Naive B cell (primary cell): Measurements from ENCODE around the gene WASHC1. TPM values are rescaled to one million over a fixed set of nuclear protein-coding genes. Genes with fewer than 3 reads are reported as not detected.
"Not testable (repeated sequence)": the region's sequence is repeated elsewhere in the genome, so short reads cannot be mapped to it uniquely, and the experiment has no call there.

ENCODE experiments used
- ATAC-seq, 2 donors: fragments of 150-1000 bp; cut with Tn5 transposase; 2 replicates each; pipeline ENCODE4 v1.10.0; 2021; ENCODE audit warnings: low read depth in 2 of 2, mild to moderate bottlenecking in 2 of 2, moderate library complexity in 2 of 2
- DNase-seq: peaks from one replicate; pipeline ENCODE4 v3.0.0; 2022
- H3K27ac Mint-ChIP-seq, 6 donors: one replicate each; pipeline ENCODE4 v1.8.0; 2020 to 2022; ENCODE audit warnings: mild to moderate bottlenecking in 6 of 6, mixed read lengths in 6 of 6, moderate library complexity in 5 of 6, inconsistent platforms in 2 of 6
- H3K27me3 Mint-ChIP-seq, 3 donors: one replicate each; pipeline ENCODE4 v1.8.0; 2021 to 2022; ENCODE audit warnings: mixed read lengths in 3 of 3, mild to moderate bottlenecking in 1 of 3
- H3K36me3 Mint-ChIP-seq, 2 donors: one replicate each; pipeline ENCODE4 v1.8.0; 2020 to 2022; ENCODE audit warnings: mixed read lengths in 2 of 2, inconsistent platforms in 1 of 2, mild to moderate bottlenecking in 1 of 2
- H3K4me1 Mint-ChIP-seq, 3 donors: one replicate each; pipeline ENCODE4 v1.8.0; 2020 to 2022; ENCODE audit warnings: mixed read lengths in 3 of 3, inconsistent platforms in 1 of 3, mild to moderate bottlenecking in 1 of 3, moderate library complexity in 1 of 3
- H3K4me3 Mint-ChIP-seq, 8 donors: one replicate each; pipeline ENCODE4 v1.8.0; 2020 to 2022; ENCODE audit warnings: mild to moderate bottlenecking in 8 of 8, mixed read lengths in 8 of 8, moderate library complexity in 8 of 8, inconsistent platforms in 2 of 8
- H3K9me3 Mint-ChIP-seq, 7 donors: one replicate each; pipeline ENCODE4 v1.8.0; 2020 to 2022; ENCODE audit warnings: mixed read lengths in 7 of 7, mild to moderate bottlenecking in 5 of 7, inconsistent platforms in 2 of 7, moderate library complexity in 1 of 7
- polyA plus RNA-seq, 6 donors: library from polyadenylated mRNA; unstranded; fragments of 300-500 nt; fragmentation: Illumina TruSeq; gene quantifications; one replicate each; pipeline ENCODE4 v1.2.3, GENCODE V29; 2021; ENCODE audit warnings: low read depth in 6 of 6

The WASHC1 gene
- polyA plus RNA-seq, 6 donors from 2014 or later, result 0.66 to 2.9 (median 1.5) TPM

- not testable (repeated sequence) for H3K36me3 Mint-ChIP-seq, H3K4me3 Mint-ChIP-seq, H3K9me3 Mint-ChIP-seq, ATAC-seq, H3K27ac Mint-ChIP-seq, H3K4me1 Mint-ChIP-seq, DNase-seq
- H3K27me3 Mint-ChIP-seq, result peaks cover 0 to 25% (median 5%) of the 10 kb centered on the region in 3 donors
Measured at GRCh38 chr9:43636-44035, 14.4 kb upstream of the WASHC1 start.

GRCh38 chr9:43116-43515, 13.9 kb upstream of the WASHC1 start:
- H3K4me1 Mint-ChIP-seq, H3K27ac Mint-ChIP-seq, H3K9me3 Mint-ChIP-seq, ATAC-seq, H3K4me3 Mint-ChIP-seq, DNase-seq, H3K36me3 Mint-ChIP-seq: not testable (repeated sequence)
- peaks cover 0 to 25% (median 5%) of the 10 kb centered on the region in 3 donors for H3K27me3 Mint-ChIP-seq

- H3K4me1 Mint-ChIP-seq, H3K4me3 Mint-ChIP-seq, ATAC-seq, DNase-seq, H3K9me3 Mint-ChIP-seq, H3K36me3 Mint-ChIP-seq: not testable (repeated sequence)
- Mint-ChIP-seq H3K27ac (peak overlapping the region in 1 of 6 donors; percentile 77), H3K27me3 (peaks cover 0 to 25% (median 5%) of the 10 kb centered on the region in 3 donors)
Measured at GRCh38 chr9:41819-42218, 12.6 kb upstream of the WASHC1 start.

- not testable (repeated sequence) for H3K36me3 Mint-ChIP-seq, DNase-seq, H3K27ac Mint-ChIP-seq, H3K4me3 Mint-ChIP-seq, ATAC-seq, H3K4me1 Mint-ChIP-seq, H3K9me3 Mint-ChIP-seq
- H3K27me3 Mint-ChIP-seq, result peaks cover 0 to 25% (median 5%) of the 10 kb centered on the region in 3 donors
Measured at GRCh38 chr9:41261-41676, 12.0 kb upstream of the WASHC1 start.

GRCh38 chr9:32308-32707, 3.1 kb upstream of the WASHC1 start:
- not testable (repeated sequence) for ATAC-seq, H3K27me3 Mint-ChIP-seq, H3K9me3 Mint-ChIP-seq, H3K27ac Mint-ChIP-seq, H3K4me1 Mint-ChIP-seq, DNase-seq, H3K36me3 Mint-ChIP-seq, H3K4me3 Mint-ChIP-seq

GRCh38 chr9:28775-29174, 481 bp downstream of the WASHC1 start:
- ATAC-seq, H3K9me3 Mint-ChIP-seq, H3K4me1 Mint-ChIP-seq, DNase-seq, H3K27ac Mint-ChIP-seq, H3K36me3 Mint-ChIP-seq, H3K27me3 Mint-ChIP-seq: not testable (repeated sequence)
- H3K4me3 Mint-ChIP-seq, result peak overlapping the region in 2 of 8 donors; percentile 29 to 65

GRCh38 chr9:21621-22020, 7.6 kb downstream of the WASHC1 start:
- not testable (repeated sequence) for H3K4me3 Mint-ChIP-seq, H3K27ac Mint-ChIP-seq, H3K36me3 Mint-ChIP-seq, DNase-seq, H3K9me3 Mint-ChIP-seq, ATAC-seq, H3K4me1 Mint-ChIP-seq, H3K27me3 Mint-ChIP-seq

GRCh38 chr9:16875-17274, 12.4 kb downstream of the WASHC1 start:
- not testable (repeated sequence) for DNase-seq, H3K9me3 Mint-ChIP-seq, H3K4me3 Mint-ChIP-seq

GRCh38 chr9:14129-14809, 15.0 kb downstream of the WASHC1 start:
- not testable (repeated sequence) for DNase-seq, H3K9me3 Mint-ChIP-seq, H3K27me3 Mint-ChIP-seq, H3K36me3 Mint-ChIP-seq, H3K4me3 Mint-ChIP-seq, H3K4me1 Mint-ChIP-seq, H3K27ac Mint-ChIP-seq, ATAC-seq

More at GRCh38 chr9:16875-17274, 12.4 kb downstream of the WASHC1 start:
- H3K27ac Mint-ChIP-seq, ATAC-seq, H3K36me3 Mint-ChIP-seq, H3K4me1 Mint-ChIP-seq, H3K27me3 Mint-ChIP-seq: not testable (repeated sequence)

- DNase-seq, result peak; percentile 54
- not testable (repeated sequence) for H3K27me3 Mint-ChIP-seq, H3K9me3 Mint-ChIP-seq, H3K36me3 Mint-ChIP-seq, H3K27ac Mint-ChIP-seq, H3K4me1 Mint-ChIP-seq, H3K4me3 Mint-ChIP-seq
- peak in 1 of 2 donors; percentile 18 for ATAC-seq
Measured at GRCh38 chr9:11206-11605, 18.1 kb downstream of the WASHC1 start.

- H3K4me1 Mint-ChIP-seq, H3K27me3 Mint-ChIP-seq, H3K9me3 Mint-ChIP-seq, H3K36me3 Mint-ChIP-seq, H3K27ac Mint-ChIP-seq, DNase-seq: not testable (repeated sequence)
- peak overlapping the region in 1 of 8 donors; percentile 43 for H3K4me3 Mint-ChIP-seq
- peak in 1 of 2 donors; percentile 46 for ATAC-seq
Measured at GRCh38 chr9:10653-11053, 18.6 kb downstream of the WASHC1 start.

- DNase-seq, H3K4me3 Mint-ChIP-seq, H3K9me3 Mint-ChIP-seq, H3K27ac Mint-ChIP-seq, H3K36me3 Mint-ChIP-seq, ATAC-seq, H3K4me1 Mint-ChIP-seq, H3K27me3 Mint-ChIP-seq: not testable (repeated sequence)
Measured at GRCh38 chr9:10207-10606, 19.0 kb downstream of the WASHC1 start.
